Stimulated activated CD4-positive, alpha-beta T cell treated with anti-CD3 and anti-CD28 coated beads, Interleukin-15, amount 100 ng/mL, for 48 hours (primary cell): ENCODE measurements around the gene ZNF729.
"Not testable (repeated sequence)": the region's sequence is repeated elsewhere in the genome, so short reads cannot be mapped to it uniquely, and the experiment has no call there.

Experiments
- DNase-seq, 2 donors: peaks; one replicate each; pipeline ENCODE4 v3.0.0-alpha.2; 2020; ENCODE audit warnings: low read depth in 2 of 2

Gene ZNF729

DNA sequence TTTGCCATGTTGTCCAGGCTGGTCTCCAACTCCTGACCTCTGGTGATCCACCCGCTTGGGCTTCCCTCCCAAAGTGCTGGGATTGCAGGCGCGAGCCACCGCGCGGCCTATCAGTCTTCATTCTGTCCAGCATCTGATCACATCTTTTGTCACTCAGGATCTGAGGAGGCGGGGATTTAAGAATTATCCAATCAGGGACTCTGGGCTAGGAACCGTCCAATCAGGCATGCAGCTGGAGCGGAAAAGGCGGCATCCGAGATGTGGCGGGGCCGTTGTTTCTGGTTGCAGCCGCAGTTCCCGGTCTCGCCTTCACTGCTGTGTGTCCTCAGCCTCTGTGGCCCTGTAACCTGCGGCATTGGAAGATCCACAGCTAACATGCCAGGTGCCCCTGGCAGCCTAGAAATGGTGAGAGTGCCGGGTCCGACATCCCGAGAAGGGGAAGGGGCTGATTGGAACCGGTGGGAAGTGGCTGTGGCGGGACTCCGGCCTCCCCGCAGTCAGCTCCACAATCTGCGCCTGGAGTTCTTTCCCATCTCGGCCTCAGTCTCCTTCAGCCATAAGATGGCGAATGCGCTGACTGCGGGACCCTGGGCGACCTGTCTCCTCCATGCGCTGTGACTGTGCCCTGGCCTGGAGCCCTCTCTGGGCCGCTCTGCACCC, at the start of gene ZNF729:
ZNF729 (plus strand) TSS at position 291 of the 660 bp plus-strand sequence; CDS start at position 376, 85 bp downstream.
- no peak for DNase-seq

DNA sequence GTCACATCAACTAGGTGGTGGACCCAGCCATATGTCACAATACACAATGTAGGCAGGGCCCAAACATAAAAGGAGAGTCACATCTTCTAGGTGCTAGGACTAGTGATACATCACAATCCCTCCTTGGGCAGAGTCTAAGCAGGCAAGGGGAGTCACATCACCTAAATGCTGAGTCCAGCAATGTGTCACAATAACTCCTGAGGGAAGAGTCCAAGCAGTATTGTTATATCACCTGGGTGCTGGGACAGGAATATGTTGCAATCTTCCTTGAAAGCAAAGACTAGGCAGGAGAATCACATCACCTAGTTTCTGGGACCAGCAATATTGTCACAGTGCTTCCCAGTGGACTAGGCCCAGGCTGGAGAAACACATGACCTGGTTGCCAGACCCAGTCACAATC, 29.4 kb upstream of the ZNF729 start:
- no peak for DNase-seq

DNA sequence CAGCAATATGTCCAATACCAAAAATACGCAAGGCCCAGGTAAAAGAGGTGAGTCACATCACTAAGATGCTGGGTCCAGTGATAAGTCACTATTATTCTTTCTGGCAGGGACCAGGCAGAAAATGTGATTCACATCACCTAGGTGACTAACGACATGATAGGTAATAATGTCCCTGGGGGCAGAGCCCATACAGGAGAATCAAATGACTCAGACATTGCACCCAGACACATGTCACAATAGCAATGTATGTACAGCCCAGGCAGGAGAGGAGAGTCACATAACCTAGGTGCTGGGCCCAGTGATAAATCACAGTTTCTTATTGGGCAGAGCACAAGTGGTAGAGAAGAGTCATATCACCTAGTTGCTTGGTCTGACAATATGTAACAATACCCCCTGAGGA, 28.9 kb upstream of the ZNF729 start:
- no peak for DNase-seq

DNA sequence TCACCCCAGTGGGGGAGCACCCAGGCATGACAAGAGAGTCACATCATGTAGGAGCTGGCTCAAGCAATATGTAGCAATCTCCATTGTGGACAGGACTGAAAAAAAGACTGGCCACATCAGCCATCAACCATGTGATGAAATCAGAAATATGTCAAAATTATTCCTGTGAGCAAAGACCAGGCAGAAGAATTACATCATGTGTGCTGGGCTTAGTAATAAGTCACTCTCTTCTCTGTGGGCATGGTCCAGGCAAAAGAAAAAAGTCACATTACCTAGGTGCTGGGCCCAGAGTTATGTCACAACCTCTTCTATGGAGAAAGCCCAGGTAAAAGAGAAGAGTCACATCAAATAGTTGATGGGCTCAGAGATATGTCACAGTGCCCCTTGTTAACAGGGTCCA, 28.3 kb upstream of the ZNF729 start:
- DNase-seq: no peak

DNA sequence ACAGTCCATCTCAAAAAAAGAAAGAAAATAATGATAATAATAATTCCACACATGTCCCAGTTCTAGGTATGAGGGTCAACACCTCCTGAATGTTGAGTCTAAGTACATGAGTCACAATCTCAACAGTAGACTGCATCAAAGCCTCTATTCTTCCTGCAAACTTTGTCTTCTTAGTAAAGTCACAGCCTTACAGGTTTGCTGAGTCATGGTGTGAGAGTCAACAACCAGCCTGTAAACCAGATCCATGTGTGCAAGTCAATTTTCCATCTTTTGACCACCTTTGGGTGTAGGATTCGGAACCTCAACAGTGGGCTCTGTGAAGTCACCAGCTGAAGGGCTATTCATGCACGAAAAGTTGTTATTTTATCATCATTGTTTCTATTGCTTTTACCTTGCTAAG, 25.7 kb upstream of the ZNF729 start:
- no peak for DNase-seq

DNA sequence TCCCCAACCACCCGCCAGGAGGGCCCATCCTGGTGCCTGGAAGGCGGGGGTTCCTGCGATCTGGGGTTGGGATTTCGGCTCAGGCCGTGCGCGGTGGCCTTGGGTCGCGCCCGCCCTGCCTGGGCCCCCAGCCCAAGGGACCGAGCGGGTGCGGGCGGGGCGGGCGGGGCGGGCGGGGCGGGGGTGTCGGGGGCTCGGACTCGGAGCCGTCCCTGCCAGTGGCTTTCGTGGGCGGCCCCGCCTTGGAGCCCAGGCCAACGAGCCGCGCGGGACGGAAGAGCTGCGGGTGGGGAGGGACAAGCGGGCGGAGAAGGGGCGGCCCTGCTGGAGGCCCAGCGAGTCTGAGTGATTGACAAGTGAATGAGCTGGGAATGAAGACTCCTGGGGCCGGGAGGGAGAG, 24.6 kb upstream of the ZNF729 start:
- DNase-seq: no peak

DNA sequence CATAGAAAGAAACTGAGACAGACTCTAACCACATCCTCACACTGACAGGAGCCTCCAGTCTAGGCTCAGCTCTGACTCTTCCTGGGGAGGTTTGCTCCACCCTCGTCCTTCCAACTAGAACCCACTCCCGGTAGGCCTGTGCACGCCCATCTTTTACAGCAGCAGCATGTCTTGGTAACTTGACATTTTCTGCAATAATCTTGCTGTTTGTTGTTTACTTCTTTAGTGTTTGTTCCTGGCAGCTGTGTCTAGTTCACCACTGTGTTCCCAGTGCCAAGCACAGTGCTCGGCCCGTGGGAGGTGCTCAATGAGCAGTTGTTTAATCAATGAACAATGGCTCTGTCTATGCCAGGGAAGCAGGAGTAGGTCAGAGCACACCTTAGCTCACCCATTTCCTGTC, 23.1 kb upstream of the ZNF729 start:
- DNase-seq: no peak

DNA sequence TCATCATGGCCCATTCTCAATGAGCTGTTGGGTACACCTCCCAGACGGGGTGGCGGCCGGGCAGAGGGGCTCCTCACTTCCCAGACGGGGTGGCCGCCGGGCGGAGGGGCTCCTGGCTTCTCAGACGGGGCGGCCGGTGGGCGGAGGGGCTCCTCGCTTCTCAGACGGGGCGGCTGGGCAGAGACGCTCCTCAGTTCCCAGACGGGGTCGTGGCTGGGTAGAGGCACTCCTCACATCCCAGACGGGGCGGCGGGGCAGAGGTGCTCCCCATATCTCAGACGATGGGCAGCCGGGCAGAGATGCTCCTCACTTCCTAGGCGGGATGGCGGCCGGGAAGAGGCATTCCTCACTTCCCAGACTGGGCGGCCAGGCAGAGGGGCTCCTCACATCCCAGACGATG, 35.3 kb downstream of the ZNF729 start:
- not testable (repeated sequence) for DNase-seq

DNA sequence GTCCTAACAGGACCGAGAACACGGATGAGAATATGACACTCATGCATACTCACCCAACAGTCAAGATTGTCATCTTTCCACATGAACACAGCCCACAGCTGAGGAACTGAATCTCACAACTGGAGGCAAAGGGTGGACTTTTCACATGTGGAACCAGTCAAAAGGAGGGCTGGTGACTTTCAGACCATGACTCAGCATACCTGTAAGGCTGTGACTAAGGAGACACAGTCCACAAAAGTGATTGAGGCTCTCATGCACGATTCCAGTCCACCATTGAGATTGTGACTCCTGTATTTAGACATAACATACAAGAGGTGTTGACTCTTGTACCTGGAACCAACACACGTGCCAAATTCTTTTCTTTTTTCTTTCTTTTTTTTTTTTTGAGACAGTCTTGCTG, 40.0 kb downstream of the ZNF729 start:
- DNase-seq: no peak

DNA sequence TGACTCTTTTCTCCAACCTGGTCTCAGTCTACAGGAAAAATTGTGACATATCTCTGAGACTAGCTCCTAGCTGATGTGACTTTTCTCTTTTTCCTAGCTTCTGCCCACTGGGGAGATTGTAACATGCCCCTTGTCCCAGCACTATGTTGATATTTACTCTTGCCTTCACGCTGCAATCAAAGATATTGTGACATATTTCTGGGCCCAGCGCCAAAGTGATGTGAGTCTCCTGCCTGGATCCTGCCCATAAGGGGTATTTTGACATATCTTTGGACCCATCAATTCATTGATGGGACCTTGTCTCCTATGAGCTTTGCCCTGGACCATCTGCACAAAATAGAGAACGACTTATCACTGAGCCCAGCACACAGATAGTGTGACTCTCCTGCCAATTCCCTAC, 41.1 kb downstream of the ZNF729 start:
- no peak for DNase-seq

DNA sequence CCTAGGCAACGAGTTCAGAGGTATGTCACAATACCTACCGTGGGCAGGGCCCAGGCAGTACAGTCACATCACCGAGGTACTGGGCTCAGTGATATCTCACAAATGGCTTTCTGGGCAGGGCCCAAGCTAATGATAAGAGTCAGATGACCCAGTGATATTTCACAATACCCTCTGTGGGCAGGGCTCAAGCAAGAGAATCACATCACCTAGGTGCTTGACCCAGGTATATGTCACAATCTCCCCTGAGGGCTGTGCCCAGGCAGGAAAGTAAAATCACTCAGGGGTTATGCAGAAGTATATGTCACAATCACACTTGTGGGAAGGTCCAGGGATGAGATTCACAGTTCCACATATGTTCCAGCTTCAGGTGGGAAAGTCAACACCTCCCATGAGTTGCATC, 45.3 kb downstream of the ZNF729 start:
- no peak for DNase-seq

DNA sequence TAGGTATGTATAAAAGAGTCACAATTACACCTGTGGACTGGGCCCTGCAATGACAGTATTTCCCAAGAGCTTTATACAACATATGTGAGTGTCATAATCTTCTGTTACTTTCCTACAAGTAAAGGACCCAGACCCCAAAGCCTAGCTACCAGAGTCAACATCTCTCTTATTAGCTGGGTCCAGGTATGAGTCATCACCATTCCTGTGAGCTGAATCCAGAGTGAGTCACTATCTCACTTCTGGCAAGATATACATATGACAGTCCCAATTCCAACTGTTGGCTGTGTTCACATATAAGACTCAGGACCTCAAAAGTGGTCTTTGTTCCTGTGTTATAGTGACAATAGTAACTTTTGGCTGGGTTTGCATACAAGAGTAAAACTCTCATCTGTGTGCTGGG, 46.7 kb downstream of the ZNF729 start:
- no peak for DNase-seq

DNA sequence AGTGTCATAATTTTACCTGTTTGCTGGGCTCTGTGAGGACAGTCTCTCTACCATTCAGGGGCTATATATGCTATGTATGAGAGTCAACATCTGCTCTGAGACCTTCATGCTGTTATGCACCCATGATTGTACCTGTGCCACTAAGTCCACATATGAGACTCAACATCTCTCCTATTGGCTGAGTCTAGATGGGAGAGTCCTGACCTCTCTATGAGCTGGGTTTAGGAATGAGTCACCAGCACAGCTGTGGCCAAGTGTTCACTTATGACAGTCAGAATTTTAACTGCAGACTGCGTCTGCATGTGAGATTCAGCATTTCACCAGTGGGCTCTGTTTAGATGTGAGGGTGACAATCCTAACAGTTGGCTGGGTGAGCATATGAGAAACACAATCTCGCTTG, 49.5 kb downstream of the ZNF729 start:
- no peak for DNase-seq

DNA sequence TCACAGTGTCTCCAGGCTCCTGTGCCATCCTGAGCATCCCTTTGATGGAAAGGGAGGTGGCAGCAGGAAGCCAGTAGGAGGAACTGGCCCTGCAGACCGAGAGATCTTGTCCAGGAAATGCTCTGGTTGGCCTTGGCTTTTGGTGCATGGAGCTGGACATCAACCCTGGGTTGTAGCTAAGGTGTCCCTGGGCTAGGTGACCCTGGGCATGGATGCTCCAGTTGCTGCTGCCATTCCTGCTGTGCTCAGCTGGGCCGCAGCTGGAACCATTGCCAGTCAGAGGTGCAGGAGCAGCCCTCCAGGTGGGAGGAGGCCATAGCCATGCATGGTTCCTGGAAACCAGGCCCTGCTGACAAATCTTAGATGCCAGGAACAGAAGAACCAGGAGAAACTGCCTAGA, 68.4 kb downstream of the ZNF729 start:
- DNase-seq: no peak
